AG20443 (cell line): ENCODE measurements around the gene RTBDN.

Source experiments
- DNase-seq: peaks from one replicate; pipeline ENCODE4 v3.0.0; 2012; ENCODE audit warnings: low spot score, mixed read lengths

RTBDN gene

DNA sequence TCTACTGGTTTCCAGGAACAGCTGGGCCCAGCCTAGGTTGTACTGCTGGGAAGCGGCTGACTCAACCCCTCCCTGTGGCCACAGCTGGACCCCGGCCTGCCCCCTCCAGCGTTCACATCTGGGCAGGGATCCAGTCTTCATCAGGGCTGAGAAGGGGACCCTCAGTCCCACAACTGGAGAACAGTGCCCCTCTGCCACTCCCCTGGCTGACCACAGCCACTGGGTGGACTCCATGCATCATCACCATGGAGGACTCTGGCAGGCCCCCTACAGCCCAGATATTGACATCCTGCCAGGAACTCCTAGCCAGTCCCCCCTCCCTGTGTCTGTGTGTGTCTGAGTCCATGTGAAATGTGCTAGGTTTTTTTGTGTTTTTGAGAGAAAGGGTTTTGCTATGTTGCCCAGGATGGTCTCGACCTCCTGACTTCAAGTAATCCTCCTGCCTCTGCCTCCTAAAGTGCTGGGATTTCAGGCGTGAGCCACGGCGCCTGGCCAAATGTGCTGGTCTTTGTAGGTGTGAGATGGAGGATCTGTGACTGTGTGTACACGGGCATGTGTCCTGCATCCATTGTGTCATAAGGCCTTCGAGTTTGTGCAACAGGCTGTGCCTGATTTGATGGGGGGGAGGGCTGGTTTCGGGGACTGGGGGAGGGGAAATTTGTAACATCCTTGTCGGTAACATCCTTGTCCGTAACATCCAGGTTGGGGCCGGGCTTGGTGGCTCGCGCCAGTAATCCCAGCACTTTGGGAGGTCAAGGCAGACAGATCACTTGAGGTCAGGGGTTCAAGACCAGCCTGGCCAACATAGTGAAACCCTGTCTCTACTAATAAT, 55.0 kb downstream of the RTBDN start:
- peak; percentile 50 for DNase-seq

DNA sequence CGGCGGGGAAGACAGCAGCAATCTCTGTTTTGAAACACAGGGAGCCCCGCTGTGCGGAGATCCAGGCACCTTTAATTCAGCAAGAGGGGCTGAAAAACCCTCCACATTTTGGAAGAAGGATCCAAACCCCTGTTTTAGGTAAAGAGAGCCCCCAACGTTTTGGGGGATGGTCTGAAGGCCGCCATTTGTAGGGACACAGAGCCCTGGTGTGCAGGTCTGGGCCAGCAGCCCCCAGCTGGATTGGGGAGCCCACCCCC, 55.5 kb downstream of the RTBDN start:
- DNase-seq = no peak

DNA sequence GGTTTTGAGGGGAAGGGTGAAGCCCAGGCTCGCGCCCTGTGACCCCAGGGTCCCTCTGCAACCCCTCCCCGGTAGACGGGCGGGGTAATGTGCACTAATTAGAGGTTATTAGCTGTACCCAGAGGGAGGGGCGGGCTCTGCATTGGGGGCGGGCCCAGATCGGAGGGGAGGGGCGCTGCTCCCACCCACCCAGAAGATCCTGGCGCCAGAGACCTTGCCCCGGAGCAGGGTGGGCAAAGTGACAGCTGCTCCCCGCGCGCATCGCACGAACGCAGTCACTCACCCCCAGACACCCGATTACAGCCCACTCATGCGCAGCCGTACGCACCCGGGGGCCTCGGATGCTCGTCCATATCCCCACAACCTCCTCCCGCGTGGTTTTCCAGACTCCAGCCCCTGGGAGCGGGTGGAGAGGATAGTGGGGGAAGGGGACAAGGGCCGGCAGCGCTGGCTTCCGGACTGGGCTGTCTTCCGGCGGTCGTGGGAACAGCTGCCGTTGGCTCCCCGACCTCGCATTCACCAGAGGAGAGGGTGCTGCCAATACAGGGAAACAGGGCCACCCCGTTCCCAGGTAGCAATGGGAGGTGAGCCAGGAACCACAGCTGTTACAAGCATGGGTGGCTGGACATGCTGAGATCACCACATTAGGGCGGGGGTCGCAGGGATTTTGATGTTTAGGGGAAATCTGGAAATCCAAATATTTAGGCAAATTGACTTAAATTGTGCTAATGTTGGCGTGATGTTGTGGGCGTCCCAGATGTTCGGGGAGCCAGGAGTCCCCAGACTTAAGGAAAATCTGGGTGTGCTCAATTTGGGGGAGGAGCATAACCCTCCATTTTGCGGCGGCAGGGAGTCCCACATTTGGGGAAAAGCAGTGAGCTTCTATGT, 56.1 kb downstream of the RTBDN start:
- peak; percentile 67 for DNase-seq

DNA sequence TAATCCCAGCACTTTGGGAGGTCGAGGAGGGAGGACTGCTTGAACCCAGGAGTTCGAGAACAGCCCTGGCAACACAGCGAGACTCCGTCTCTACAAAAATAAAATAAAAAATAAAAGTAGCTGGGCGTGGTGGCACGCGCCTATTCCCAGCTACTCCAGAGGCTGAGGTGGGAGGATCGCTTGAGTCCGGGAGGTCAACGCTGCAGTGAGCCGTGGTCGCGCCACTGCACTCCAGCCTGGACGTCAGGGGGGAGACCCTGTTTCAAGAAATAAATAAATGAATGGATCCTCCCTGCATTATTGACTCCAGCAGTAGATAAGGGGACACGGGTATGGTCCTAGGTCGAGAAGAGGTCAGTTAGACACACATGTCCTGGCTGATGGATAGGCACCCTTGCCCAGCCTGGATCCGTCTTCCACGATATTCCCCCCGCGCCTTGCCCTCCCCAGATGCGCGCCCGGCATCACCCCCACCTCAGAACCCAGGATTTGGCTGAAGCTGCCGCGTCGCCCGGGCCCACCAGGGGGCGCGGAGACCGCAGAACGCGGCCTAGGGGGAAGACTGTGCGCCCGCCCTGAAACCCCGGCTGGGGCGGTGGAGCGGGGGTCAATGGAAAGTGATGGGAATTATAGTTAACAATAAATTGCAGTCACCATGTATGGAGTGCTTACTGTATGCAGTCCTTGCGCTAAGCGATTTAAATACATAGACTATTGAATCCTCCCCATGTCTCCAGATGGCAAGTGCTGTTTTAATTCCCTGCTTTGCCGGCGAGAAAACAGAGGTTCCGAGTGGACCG, 57.0 kb downstream of the RTBDN start:
- peak; percentile 83 for DNase-seq
